Measurements from ENCODE around the gene WNT11.

Gene WNT11

GRCh38 chr11:76175783-76176182 lies 30.5 kb downstream of the WNT11 start:
- Histone ChIP-seq H3K4me1 (ENCODE audit: control insufficient read depth, insufficient read depth, low read length) (peaks cover 2% of the 10 kb centered on the region), H3K4me3 (ENCODE audit: low read depth, low read length) (no peak overlapping the region), H3K27me3 (ENCODE audit: control insufficient read depth, insufficient read depth, low read length) (no peaks in the 10 kb centered on the region), H3K9ac (ENCODE audit: low read depth, low read length) (no peak overlapping the region), H3K9me3 (ENCODE audit: control insufficient read depth, insufficient read depth, low read length) (no peaks in the 10 kb centered on the region), H3K36me3 (ENCODE audit: control insufficient read depth, insufficient read depth, low read length) (no peaks in the 10 kb centered on the region)

- Histone ChIP-seq H3K36me3 (ENCODE audit: control insufficient read depth, insufficient read depth, low read length) (no peaks in the 10 kb centered on the region), H3K27me3 (ENCODE audit: control insufficient read depth, insufficient read depth, low read length) (no peaks in the 10 kb centered on the region), H3K4me3 (ENCODE audit: low read depth, low read length) (no peak overlapping the region), H3K9me3 (ENCODE audit: control insufficient read depth, insufficient read depth, low read length) (no peaks in the 10 kb centered on the region), H3K4me1 (ENCODE audit: control insufficient read depth, insufficient read depth, low read length) (peaks cover 2% of the 10 kb centered on the region), H3K9ac (ENCODE audit: low read depth, low read length) (no peak overlapping the region)
Observed at GRCh38 chr11:76174330-76174729, 32.0 kb downstream of the WNT11 start.

- H3K27me3 ChIP-seq (ENCODE audit: control insufficient read depth, insufficient read depth, low read length) = peaks cover 2% of the 10 kb centered on the region
- H3K4me3 ChIP-seq (ENCODE audit: low read depth, low read length) = no peak overlapping the region
- H3K9ac ChIP-seq (ENCODE audit: low read depth, low read length) = no peak overlapping the region
- no peaks in the 10 kb centered on the region for H3K36me3 ChIP-seq (ENCODE audit: control insufficient read depth, insufficient read depth, low read length)
- H3K4me1 ChIP-seq (ENCODE audit: control insufficient read depth, insufficient read depth, low read length) = peaks cover 2% of the 10 kb centered on the region
- no peaks in the 10 kb centered on the region for H3K9me3 ChIP-seq (ENCODE audit: control insufficient read depth, insufficient read depth, low read length)
Observed at GRCh38 chr11:76173663-76174062, 32.6 kb downstream of the WNT11 start.

DNA sequence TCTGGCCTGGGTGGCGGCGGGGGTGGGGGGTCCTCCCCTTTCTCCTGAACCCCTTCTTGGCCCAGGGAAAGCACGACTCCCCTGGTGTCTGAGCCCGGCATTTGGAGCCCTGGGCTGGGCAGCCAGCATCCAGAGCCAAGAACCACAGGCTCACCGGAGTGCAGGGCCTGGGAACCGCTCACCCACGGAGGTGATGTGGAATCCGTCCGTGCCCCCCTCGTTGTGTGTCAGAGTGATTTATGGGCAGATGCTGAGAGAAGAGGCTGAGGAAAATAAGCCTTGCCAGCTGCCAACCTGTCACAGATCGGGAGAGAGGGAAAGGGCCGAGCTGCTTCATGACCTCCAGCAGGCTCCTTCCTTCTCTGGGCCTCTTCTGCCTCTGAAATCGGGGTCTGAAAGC lies 33.7 kb downstream of the WNT11 start:
- H3K9me3 ChIP-seq (ENCODE audit: control insufficient read depth, insufficient read depth, low read length) = no peaks in the 10 kb centered on the region
- peaks cover 2% of the 10 kb centered on the region for H3K4me1 ChIP-seq (ENCODE audit: control insufficient read depth, insufficient read depth, low read length)
- H3K36me3 ChIP-seq (ENCODE audit: control insufficient read depth, insufficient read depth, low read length) = no peaks in the 10 kb centered on the region
- H3K4me3 ChIP-seq (ENCODE audit: low read depth, low read length) = no peak overlapping the region
- no peak overlapping the region for H3K9ac ChIP-seq (ENCODE audit: low read depth, low read length)
- peaks cover 2% of the 10 kb centered on the region for H3K27me3 ChIP-seq (ENCODE audit: control insufficient read depth, insufficient read depth, low read length)

DNA sequence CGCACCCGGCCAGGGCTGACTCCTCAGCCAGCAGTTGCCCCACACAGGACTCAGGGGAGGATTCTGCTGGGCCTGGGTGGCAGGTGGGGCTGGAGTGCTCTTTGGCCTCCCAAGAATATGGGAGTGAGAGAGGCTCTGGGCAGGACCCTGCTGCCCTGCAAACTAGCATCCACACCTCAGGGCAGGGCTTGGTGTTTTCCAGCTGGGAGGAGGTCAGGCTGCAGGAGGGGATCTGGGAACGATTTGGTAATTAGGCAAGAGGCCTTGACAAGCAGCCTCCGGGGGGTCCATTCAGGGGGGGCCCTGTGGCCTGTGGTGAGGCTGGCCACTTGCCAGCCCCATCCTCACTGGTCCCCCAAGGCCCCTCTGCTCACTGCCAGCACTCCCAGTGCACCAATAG lies 35.8 kb downstream of the WNT11 start:
- Histone ChIP-seq H3K27me3 (ENCODE audit: control insufficient read depth, insufficient read depth, low read length) (peaks cover 3% of the 10 kb centered on the region), H3K4me3 (ENCODE audit: low read depth, low read length) (no peak overlapping the region), H3K36me3 (ENCODE audit: control insufficient read depth, insufficient read depth, low read length) (no peaks in the 10 kb centered on the region)

DNA sequence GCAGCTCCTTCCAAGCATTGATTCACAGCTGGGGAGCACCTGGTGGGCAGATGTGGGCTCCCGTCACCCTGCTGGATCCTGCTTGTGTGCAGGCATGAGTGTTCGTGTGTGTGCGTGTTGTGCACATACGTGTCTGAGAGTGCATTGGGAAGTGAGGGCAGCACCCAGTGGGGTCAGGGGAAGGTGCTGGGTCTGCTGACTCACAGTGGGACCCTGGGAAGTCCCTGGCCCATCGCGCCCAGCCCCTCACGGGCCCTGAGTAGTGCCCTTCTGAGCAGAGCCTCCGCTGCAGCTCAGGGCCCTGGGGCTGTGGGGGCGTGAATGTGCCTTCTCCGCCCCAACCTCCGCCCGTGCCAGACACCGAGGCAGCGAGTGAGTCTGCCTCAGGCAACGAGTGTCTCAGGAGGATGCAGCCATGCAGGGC lies 36.8 kb downstream of the WNT11 start:
- Histone ChIP-seq H3K4me3 (ENCODE audit: low read depth, low read length) (no peak overlapping the region), H3K4me1 (ENCODE audit: control insufficient read depth, insufficient read depth, low read length) (no peaks in the 10 kb centered on the region), H3K27me3 (ENCODE audit: control insufficient read depth, insufficient read depth, low read length) (peaks cover 4% of the 10 kb centered on the region), H3K9me3 (ENCODE audit: control insufficient read depth, insufficient read depth, low read length) (no peaks in the 10 kb centered on the region), H3K9ac (ENCODE audit: low read depth, low read length) (no peak overlapping the region), H3K36me3 (ENCODE audit: control insufficient read depth, insufficient read depth, low read length) (no peaks in the 10 kb centered on the region)

More for the DNA sequence above, 35.8 kb downstream of the WNT11 start:
- no peaks in the 10 kb centered on the region for H3K9me3 ChIP-seq (ENCODE audit: control insufficient read depth, insufficient read depth, low read length)
- no peak overlapping the region for H3K9ac ChIP-seq (ENCODE audit: low read depth, low read length)
- no peaks in the 10 kb centered on the region for H3K4me1 ChIP-seq (ENCODE audit: control insufficient read depth, insufficient read depth, low read length)

DNA sequence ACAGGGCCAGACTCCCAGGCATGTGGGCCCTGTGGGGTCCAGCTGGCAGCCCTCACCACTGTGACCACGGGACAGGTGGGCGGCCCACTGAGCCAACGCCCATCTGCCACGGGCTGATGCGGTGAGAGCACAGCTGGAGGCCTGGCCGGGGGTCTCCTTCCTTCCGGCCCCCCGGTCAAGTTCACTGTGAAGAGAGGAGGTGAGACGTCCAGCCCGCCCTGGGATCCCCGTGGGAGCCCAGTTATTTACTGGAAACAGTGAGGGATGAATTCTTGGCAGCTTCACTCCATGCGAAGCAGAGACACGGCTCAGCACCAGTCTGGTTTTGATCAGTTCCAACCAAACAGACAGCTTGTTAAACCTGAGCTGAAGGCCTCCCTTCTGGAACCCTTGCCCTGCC lies 38.7 kb downstream of the WNT11 start:
- H3K27me3 ChIP-seq (ENCODE audit: control insufficient read depth, insufficient read depth, low read length) = peaks cover 4% of the 10 kb centered on the region
- H3K4me3 ChIP-seq (ENCODE audit: low read depth, low read length) = no peak overlapping the region
- no peak overlapping the region for H3K9ac ChIP-seq (ENCODE audit: low read depth, low read length)
- no peaks in the 10 kb centered on the region for H3K9me3 ChIP-seq (ENCODE audit: control insufficient read depth, insufficient read depth, low read length)
- H3K36me3 ChIP-seq (ENCODE audit: control insufficient read depth, insufficient read depth, low read length) = no peaks in the 10 kb centered on the region
- no peaks in the 10 kb centered on the region for H3K4me1 ChIP-seq (ENCODE audit: control insufficient read depth, insufficient read depth, low read length)

GRCh38 chr11:76166314-76166713 lies 40.0 kb downstream of the WNT11 start:
- H3K9me3 ChIP-seq (ENCODE audit: control insufficient read depth, insufficient read depth, low read length) = no peaks in the 10 kb centered on the region
- no peaks in the 10 kb centered on the region for H3K4me1 ChIP-seq (ENCODE audit: control insufficient read depth, insufficient read depth, low read length)
- no peak overlapping the region for H3K9ac ChIP-seq (ENCODE audit: low read depth, low read length)

GRCh38 chr11:76164861-76165751 lies 41.2 kb downstream of the WNT11 start:
- no peaks in the 10 kb centered on the region for H3K4me1 ChIP-seq (ENCODE audit: control insufficient read depth, insufficient read depth, low read length)
- H3K9ac ChIP-seq (ENCODE audit: low read depth, low read length) = no peak overlapping the region
- no peaks in the 10 kb centered on the region for H3K9me3 ChIP-seq (ENCODE audit: control insufficient read depth, insufficient read depth, low read length)
- peaks cover 4% of the 10 kb centered on the region for H3K27me3 ChIP-seq (ENCODE audit: control insufficient read depth, insufficient read depth, low read length)
- no peak overlapping the region for H3K4me3 ChIP-seq (ENCODE audit: low read depth, low read length)
- H3K36me3 ChIP-seq (ENCODE audit: control insufficient read depth, insufficient read depth, low read length) = no peaks in the 10 kb centered on the region

More at GRCh38 chr11:76166314-76166713, 40.0 kb downstream of the WNT11 start:
- H3K27me3 ChIP-seq (ENCODE audit: control insufficient read depth, insufficient read depth, low read length) = peaks cover 4% of the 10 kb centered on the region
- H3K4me3 ChIP-seq (ENCODE audit: low read depth, low read length) = no peak overlapping the region
- H3K36me3 ChIP-seq (ENCODE audit: control insufficient read depth, insufficient read depth, low read length) = no peaks in the 10 kb centered on the region

DNA sequence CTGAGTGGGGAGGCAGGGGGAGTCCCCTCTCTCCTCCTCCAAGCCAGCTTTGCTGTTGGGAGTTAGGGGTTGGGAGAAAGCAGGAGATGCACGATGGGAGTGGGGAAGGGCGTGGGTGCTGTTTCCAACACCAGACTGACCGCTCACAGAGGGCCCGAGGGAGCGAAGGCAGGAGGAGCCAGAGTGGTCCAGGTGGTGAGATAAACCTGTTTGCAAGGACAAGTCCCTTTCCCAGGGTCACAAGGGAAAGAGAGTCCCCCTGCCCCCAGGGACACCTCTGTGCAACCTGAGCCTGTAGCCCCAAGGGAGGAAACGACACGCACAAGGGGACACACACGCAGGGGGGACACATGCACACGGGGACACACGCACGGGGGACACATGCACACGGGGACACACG lies 42.2 kb downstream of the WNT11 start:
- no peaks in the 10 kb centered on the region for H3K4me1 ChIP-seq (ENCODE audit: control insufficient read depth, insufficient read depth, low read length)
- H3K4me3 ChIP-seq (ENCODE audit: low read depth, low read length) = no peak overlapping the region

GRCh38 chr11:76163289-76163880 lies 42.9 kb downstream of the WNT11 start:
- no peak overlapping the region for H3K4me3 ChIP-seq (ENCODE audit: low read depth, low read length)

More for the DNA sequence above, 42.2 kb downstream of the WNT11 start:
- Histone ChIP-seq H3K36me3 (ENCODE audit: control insufficient read depth, insufficient read depth, low read length) (no peaks in the 10 kb centered on the region), H3K9ac (ENCODE audit: low read depth, low read length) (no peak overlapping the region), H3K27me3 (ENCODE audit: control insufficient read depth, insufficient read depth, low read length) (peaks cover 4% of the 10 kb centered on the region), H3K9me3 (ENCODE audit: control insufficient read depth, insufficient read depth, low read length) (no peaks in the 10 kb centered on the region)

More at GRCh38 chr11:76163289-76163880, 42.9 kb downstream of the WNT11 start:
- Histone ChIP-seq H3K9ac (ENCODE audit: low read depth, low read length) (no peak overlapping the region), H3K4me1 (ENCODE audit: control insufficient read depth, insufficient read depth, low read length) (no peaks in the 10 kb centered on the region), H3K36me3 (ENCODE audit: control insufficient read depth, insufficient read depth, low read length) (no peaks in the 10 kb centered on the region), H3K27me3 (ENCODE audit: control insufficient read depth, insufficient read depth, low read length) (peaks cover 2% of the 10 kb centered on the region), H3K9me3 (ENCODE audit: control insufficient read depth, insufficient read depth, low read length) (no peaks in the 10 kb centered on the region)
